GM19240 (cell line): ENCODE data around the gene CEP192.

ENCODE experiments used
- DNase-seq: peaks from one replicate; pipeline ENCODE4 v3.0.0; 2011; ENCODE audit warnings: low spot score; ENCODE audit not compliant: insufficient read length

The CEP192 gene

GRCh38 chr18:13138420-13139139 lies 147.4 kb downstream of the CEP192 start:
- no peak for DNase-seq

GRCh38 chr18:13139885-13140450 lies 148.8 kb downstream of the CEP192 start:
- DNase-seq: no peak

- DNase-seq: no peak
Measured at GRCh38 chr18:13141209-13141608, 150.0 kb downstream of the CEP192 start.

GRCh38 chr18:13145636-13146190 lies 154.6 kb downstream of the CEP192 start:
- no peak for DNase-seq

- no peak for DNase-seq
Measured at GRCh38 chr18:13147130-13147529, 156.0 kb downstream of the CEP192 start.

GRCh38 chr18:13151656-13152055 lies 160.5 kb downstream of the CEP192 start:
- no peak for DNase-seq

- no peak for DNase-seq
Measured at GRCh38 chr18:13158428-13158827, 167.3 kb downstream of the CEP192 start.

- DNase-seq: peak; percentile 38
Measured at GRCh38 chr18:13159579-13159978, 168.4 kb downstream of the CEP192 start.

GRCh38 chr18:13161276-13161899 lies 170.2 kb downstream of the CEP192 start:
- DNase-seq: no peak

- DNase-seq: no peak
Measured at GRCh38 chr18:13163167-13163927, 172.2 kb downstream of the CEP192 start.

GRCh38 chr18:13164406-13164805 lies 173.2 kb downstream of the CEP192 start:
- no peak for DNase-seq

GRCh38 chr18:13165636-13166423 lies 174.7 kb downstream of the CEP192 start:
- DNase-seq: no peak

GRCh38 chr18:13173578-13174145 lies 182.5 kb downstream of the CEP192 start:
- DNase-seq: no peak
